Activated CD4-positive, alpha-beta T cell treated with anti-CD3 and anti-CD28 coated beads, Interleukin-2, amount 10 ng/mL, durations not matched to agents 24 days and 14 days (primary cell): ENCODE results near the gene CLDND2. TPM values are rescaled to one million over a fixed set of nuclear protein-coding genes. Genes with fewer than 3 reads are reported as not detected.

ENCODE experiments used
- DNase-seq: peaks from one replicate; pipeline ENCODE4 v3.0.0; 2022
- H3K27ac Mint-ChIP-seq: one replicate; pipeline ENCODE4 v1.8.0; 2022; ENCODE audit warnings: mild to moderate bottlenecking, mixed read lengths
- H3K27me3 Mint-ChIP-seq: one replicate; pipeline ENCODE4 v1.8.0; 2022; ENCODE audit warnings: mixed read lengths
- H3K36me3 Mint-ChIP-seq: one replicate; pipeline ENCODE4 v1.8.0; 2022; ENCODE audit warnings: low read depth, mild to moderate bottlenecking, mixed read lengths
- H3K4me1 Mint-ChIP-seq: one replicate; pipeline ENCODE4 v1.8.0; 2021; ENCODE audit warnings: mixed read lengths
- H3K4me3 Mint-ChIP-seq: one replicate; pipeline ENCODE4 v1.8.0; 2022; ENCODE audit warnings: mild to moderate bottlenecking, moderate library complexity, mixed read lengths
- H3K9me3 Mint-ChIP-seq: one replicate; pipeline ENCODE4 v1.8.0; 2021; ENCODE audit warnings: mixed read lengths
- intact Hi-C: fragments of 100-400 bp; cut with micrococcal nuclease; formaldehyde crosslinking; loops from one replicate; pipeline ENCODE4 v1.15.1; 2023
- total RNA-seq: library from RNA; stranded (reverse); gene quantifications from 2 replicates; pipeline ENCODE4 v1.2.3, GENCODE V29; 2022

The CLDND2 gene
- total RNA-seq, 1 donor from 2014 or later, result 18.7 TPM

- Mint-ChIP-seq H3K4me3 (no peak overlapping the region), H3K4me1 (peaks cover 17% of the 10 kb centered on the region), H3K9me3 (no peaks in the 10 kb centered on the region), H3K27me3 (no peaks in the 10 kb centered on the region), H3K27ac (no peak overlapping the region), H3K36me3 (peaks cover 24% of the 10 kb centered on the region)
- no peak for DNase-seq
- intact Hi-C loops, result no loop called here
These were observed 12.5 kb downstream of the CLDND2 start for GRCh38 chr19:51356159-51356801.

- H3K9me3 Mint-ChIP-seq, result no peaks in the 10 kb centered on the region
- H3K4me3 Mint-ChIP-seq, result peak overlapping the region; percentile 54
- intact Hi-C loops, result no loop called here
- no peaks in the 10 kb centered on the region for H3K27me3 Mint-ChIP-seq
- H3K4me1 Mint-ChIP-seq, result peaks cover 15% of the 10 kb centered on the region
- DNase-seq, result peak; percentile 72
- peak overlapping the region; percentile 79 for H3K27ac Mint-ChIP-seq
- peaks cover 32% of the 10 kb centered on the region for H3K36me3 Mint-ChIP-seq
These were observed 14.1 kb downstream of the CLDND2 start for GRCh38 chr19:51354742-51355148.

- Mint-ChIP-seq H3K27me3 (no peaks in the 10 kb centered on the region), H3K4me1 (peaks cover 10% of the 10 kb centered on the region), H3K9me3 (no peaks in the 10 kb centered on the region), H3K27ac (peak overlapping the region; percentile 60), H3K4me3 (no peak overlapping the region), H3K36me3 (peaks cover 32% of the 10 kb centered on the region)
- intact Hi-C loops, result no loop called here
- DNase-seq, result no peak
These were observed 14.6 kb downstream of the CLDND2 start for GRCh38 chr19:51354103-51354741.

GRCh38 chr19:51352783-51353360 lies 15.9 kb downstream of the CLDND2 start:
- no peaks in the 10 kb centered on the region for H3K9me3 Mint-ChIP-seq
- H3K4me3 Mint-ChIP-seq, result no peak overlapping the region
- H3K27me3 Mint-ChIP-seq, result no peaks in the 10 kb centered on the region
- intact Hi-C loops, result no loop called here
- H3K4me1 Mint-ChIP-seq, result peaks cover 9% of the 10 kb centered on the region
- H3K36me3 Mint-ChIP-seq, result peaks cover 34% of the 10 kb centered on the region
- DNase-seq, result no peak
- H3K27ac Mint-ChIP-seq, result no peak overlapping the region

GRCh38 chr19:51351266-51351990 lies 17.4 kb downstream of the CLDND2 start:
- peaks cover 6% of the 10 kb centered on the region for H3K4me1 Mint-ChIP-seq
- no peaks in the 10 kb centered on the region for H3K9me3 Mint-ChIP-seq
- intact Hi-C loops, result no loop called here
- no peak for DNase-seq
- no peak overlapping the region for H3K4me3 Mint-ChIP-seq
- no peak overlapping the region for H3K27ac Mint-ChIP-seq
- H3K27me3 Mint-ChIP-seq, result no peaks in the 10 kb centered on the region
- peaks cover 41% of the 10 kb centered on the region for H3K36me3 Mint-ChIP-seq

GRCh38 chr19:51347209-51347928 lies 21.4 kb downstream of the CLDND2 start:
- intact Hi-C loops, result no loop called here
- H3K27me3 Mint-ChIP-seq, result no peaks in the 10 kb centered on the region
- DNase-seq, result no peak
- H3K9me3 Mint-ChIP-seq, result no peaks in the 10 kb centered on the region
- H3K4me1 Mint-ChIP-seq, result peaks cover 2% of the 10 kb centered on the region
- no peak overlapping the region for H3K4me3 Mint-ChIP-seq
- H3K36me3 Mint-ChIP-seq, result peaks cover 46% of the 10 kb centered on the region
- H3K27ac Mint-ChIP-seq, result no peak overlapping the region

GRCh38 chr19:51346742-51347141 lies 22.1 kb downstream of the CLDND2 start:
- no peaks in the 10 kb centered on the region for H3K9me3 Mint-ChIP-seq
- H3K36me3 Mint-ChIP-seq, result peaks cover 41% of the 10 kb centered on the region
- peaks cover 4% of the 10 kb centered on the region for H3K4me1 Mint-ChIP-seq
- H3K27ac Mint-ChIP-seq, result no peak overlapping the region
- no peaks in the 10 kb centered on the region for H3K27me3 Mint-ChIP-seq
- no peak for DNase-seq
- H3K4me3 Mint-ChIP-seq, result no peak overlapping the region
- intact Hi-C loops, result no loop called here

GRCh38 chr19:51345076-51345620 lies 23.7 kb downstream of the CLDND2 start:
- no peak overlapping the region for H3K27ac Mint-ChIP-seq
- H3K36me3 Mint-ChIP-seq, result peaks cover 31% of the 10 kb centered on the region
- peaks cover 10% of the 10 kb centered on the region for H3K4me1 Mint-ChIP-seq
- H3K27me3 Mint-ChIP-seq, result peaks cover 6% of the 10 kb centered on the region
- no peak for DNase-seq
- intact Hi-C loops, result no loop called here
- no peaks in the 10 kb centered on the region for H3K9me3 Mint-ChIP-seq
- H3K4me3 Mint-ChIP-seq, result no peak overlapping the region

GRCh38 chr19:51342631-51343569 lies 25.9 kb downstream of the CLDND2 start:
- H3K36me3 Mint-ChIP-seq, result peaks cover 29% of the 10 kb centered on the region
- H3K4me3 Mint-ChIP-seq, result no peak overlapping the region
- H3K27ac Mint-ChIP-seq, result peak overlapping the region; percentile 13
- DNase-seq, result no peak
- no peaks in the 10 kb centered on the region for H3K9me3 Mint-ChIP-seq
- H3K27me3 Mint-ChIP-seq, result peaks cover 6% of the 10 kb centered on the region
- intact Hi-C loops, result no loop called here
- peaks cover 20% of the 10 kb centered on the region for H3K4me1 Mint-ChIP-seq

GRCh38 chr19:51341976-51342580 lies 26.7 kb downstream of the CLDND2 start, which contains the start of gene VSIG10L:
Gene VSIG10L, minus strand, starts transcription at chr19:51342139. Its CDS starts 15 bp downstream, at chr19:51342124.
- H3K9me3 Mint-ChIP-seq, result no peaks in the 10 kb centered on the region
- H3K27ac Mint-ChIP-seq, result peak within 1 kb of the TSS; percentile 68
- no peak for DNase-seq
- H3K4me3 Mint-ChIP-seq, result peak within 1 kb of the TSS; percentile 90
- peaks cover 6% of the 10 kb centered on the region for H3K27me3 Mint-ChIP-seq
- H3K4me1 Mint-ChIP-seq, result peaks cover 20% of the 10 kb centered on the region
- H3K36me3 Mint-ChIP-seq, result peaks cover 23% of the 10 kb centered on the region
- intact Hi-C loops, result no loop called here

GRCh38 chr19:51341066-51341465 lies 27.7 kb downstream of the CLDND2 start:
- H3K27ac Mint-ChIP-seq, result peak overlapping the region; percentile 68

More at GRCh38 chr19:51341066-51341465, 27.7 kb downstream of the CLDND2 start:
- DNase-seq, result no peak
- no peaks in the 10 kb centered on the region for H3K9me3 Mint-ChIP-seq
- H3K4me3 Mint-ChIP-seq, result peak overlapping the region; percentile 90
- peaks cover 14% of the 10 kb centered on the region for H3K36me3 Mint-ChIP-seq
- intact Hi-C loops, result no loop called here
- peaks cover 20% of the 10 kb centered on the region for H3K4me1 Mint-ChIP-seq
- peaks cover 6% of the 10 kb centered on the region for H3K27me3 Mint-ChIP-seq
